Measurements from ENCODE around the gene PDSS1.
"Not testable (repeated sequence)": the region's sequence is repeated elsewhere in the genome, so short reads cannot be mapped to it uniquely, and the experiment has no call there.

Gene PDSS1

GRCh38 chr10:26697163-26697921 lies at the start of gene PDSS1:
PDSS1 (plus strand) TSS chr10:26697701; CDS start chr10:26697712, 11 bp downstream.
- DNase-seq (ENCODE audit: low read depth), result peak; percentile 34

- not testable (repeated sequence) for DNase-seq (ENCODE audit: low read depth)
These were observed 49.3 kb upstream of the PDSS1 start for GRCh38 chr10:26648245-26648636.

- DNase-seq (ENCODE audit: low read depth), result no peak
These were observed 47.1 kb upstream of the PDSS1 start for GRCh38 chr10:26650406-26650805.

- DNase-seq (ENCODE audit: low read depth), result not testable (repeated sequence)
These were observed 46.0 kb upstream of the PDSS1 start for GRCh38 chr10:26651476-26651875.

- DNase-seq (ENCODE audit: low read depth), result no peak
These were observed 44.5 kb upstream of the PDSS1 start for GRCh38 chr10:26653004-26653403.

- DNase-seq (ENCODE audit: low read depth), result no peak
These were observed 41.8 kb upstream of the PDSS1 start for GRCh38 chr10:26655746-26656145.

GRCh38 chr10:26662864-26663263 lies 34.6 kb upstream of the PDSS1 start:
- no peak for DNase-seq (ENCODE audit: low read depth)

- DNase-seq (ENCODE audit: low read depth), result no peak
These were observed 32.1 kb upstream of the PDSS1 start for GRCh38 chr10:26665080-26666048.

GRCh38 chr10:26675873-26676257 lies 21.6 kb upstream of the PDSS1 start:
- DNase-seq (ENCODE audit: low read depth), result no peak

GRCh38 chr10:26679588-26679987 lies 17.9 kb upstream of the PDSS1 start:
- DNase-seq (ENCODE audit: low read depth), result no peak

GRCh38 chr10:26681076-26681475 lies 16.4 kb upstream of the PDSS1 start:
- no peak for DNase-seq (ENCODE audit: low read depth)

- not testable (repeated sequence) for DNase-seq (ENCODE audit: low read depth)
These were observed 15.5 kb upstream of the PDSS1 start for GRCh38 chr10:26681971-26682370.

- no peak for DNase-seq (ENCODE audit: low read depth)
These were observed 14.6 kb upstream of the PDSS1 start for GRCh38 chr10:26682931-26683330.

GRCh38 chr10:26684667-26685264 lies 12.7 kb upstream of the PDSS1 start:
- DNase-seq (ENCODE audit: low read depth), result not testable (repeated sequence)

- DNase-seq (ENCODE audit: low read depth), result no peak
These were observed 12.1 kb upstream of the PDSS1 start for GRCh38 chr10:26685441-26685840.

- no peak for DNase-seq (ENCODE audit: low read depth)
These were observed 8.1 kb upstream of the PDSS1 start for GRCh38 chr10:26689399-26689798.

GRCh38 chr10:26690731-26691475 lies 6.6 kb upstream of the PDSS1 start:
- no peak for DNase-seq (ENCODE audit: low read depth)

GRCh38 chr10:26694536-26694935 lies 3.0 kb upstream of the PDSS1 start:
- not testable (repeated sequence) for DNase-seq (ENCODE audit: low read depth)

GRCh38 chr10:26696786-26697162 lies 727 bp upstream of the PDSS1 start:
- no peak for DNase-seq (ENCODE audit: low read depth)

GRCh38 chr10:26697922-26698608 lies 564 bp downstream of the PDSS1 start:
- DNase-seq (ENCODE audit: low read depth), result no peak

- no peak for DNase-seq (ENCODE audit: low read depth)
These were observed 1.4 kb downstream of the PDSS1 start for GRCh38 chr10:26698909-26699308.

Data from GM04504 (cell line).